H1 (cell line): ENCODE data around the gene FCER2. TPM values are rescaled to one million over a fixed set of nuclear protein-coding genes. Genes with fewer than 3 reads are reported as not detected.

Experiments
- CTCF ChIA-PET: fragments of 300-600 bp; sonication (Branson Sonifier 250); formaldehyde crosslinking; loops from one replicate; lab custom pipeline; 2021; ENCODE audit not compliant: partially characterized antibody; lab: Charles Lee
- POLR2A ChIA-PET: fragments of 300-600 bp; sonication (Branson Sonifier 250); formaldehyde crosslinking; loops from one replicate; lab custom pipeline; 2021; ENCODE audit warnings: inconsistent platforms; ENCODE audit not compliant: partially characterized antibody; lab: Charles Lee
- DNase-seq, 2 experiments: peaks; one replicate each; pipeline versions ENCODE4 v3.0.0 to v3.0.0-alpha.2; 2010 to 2022; ENCODE audit warnings: low spot score in 2 of 2, low read depth in 1 of 2, mixed read lengths in 1 of 2
- FAIRE-seq: peaks from 2 replicates; lab custom pipeline; 2011; peaks lifted over from hg19 to GRCh38; lab: Jason Lieb, UNC
- H2AFZ ChIP-seq: 2 replicates; pipeline ENCODE4 v1.8.1; 2012; ENCODE audit warnings: low read length, inconsistent platforms
- H2AK5ac ChIP-seq: 2 replicates; pipeline ENCODE4 v1.6.1; 2013; ENCODE audit warnings: low read depth, low read length
- H2BK120ac ChIP-seq: replicated peaks from 2 replicates; pipeline ENCODE3; 2013; ENCODE audit warnings: low read depth, low read length, inconsistent platforms
- H2BK12ac ChIP-seq: 2 replicates; pipeline ENCODE4 v1.6.1; 2013; ENCODE audit warnings: low read depth, low read length
- H2BK15ac ChIP-seq: 2 replicates; pipeline ENCODE4 v1.6.1; 2013; ENCODE audit warnings: low read length
- H2BK20ac ChIP-seq: 2 replicates; pipeline ENCODE4 v1.6.1; 2013; ENCODE audit warnings: low read length
- H2BK5ac ChIP-seq: 2 replicates; pipeline ENCODE4 v1.6.1; 2013; ENCODE audit warnings: low read depth, low read length
- H3K14ac ChIP-seq: 2 replicates; pipeline ENCODE4 v1.6.1; 2013; ENCODE audit warnings: inconsistent platforms; ENCODE audit not compliant: insufficient read length
- H3K18ac ChIP-seq: 2 replicates; pipeline ENCODE4 v1.6.1; 2013; ENCODE audit warnings: low read length; ENCODE audit errors: extremely low read depth
- H3K23ac ChIP-seq: 2 replicates; pipeline ENCODE4 v1.6.1; 2013; ENCODE audit warnings: inconsistent platforms; ENCODE audit not compliant: insufficient read length
- H3K23me2 ChIP-seq: 2 replicates; pipeline ENCODE4 v1.6.1; 2013; ENCODE audit warnings: low read depth, low read length
- H3K27ac ChIP-seq: 2 replicates; pipeline ENCODE4 v1.6.1; 2011; ENCODE audit warnings: low read depth, low read length, inconsistent platforms
- H3K27me3 ChIP-seq, 4 experiments: replicated peaks in 1 of 4; 1 replicate in 1 of 4; 2 replicates in 3 of 4; pipeline versions ENCODE4 v1.6.1 to v1.8.1; 2011 to 2013; ENCODE audit warnings: low read length in 3 of 4, mild to moderate bottlenecking in 3 of 4, inconsistent platforms in 2 of 4, mixed read lengths in 2 of 4, moderate library complexity in 1 of 4; ENCODE audit not compliant: control insufficient read depth in 3 of 4, insufficient read depth in 3 of 4; ENCODE audit errors: extremely low read depth in 1 of 4
- H3K36me3 ChIP-seq, 4 experiments: 2 replicates each; pipeline versions ENCODE4 v1.6.1 to v1.8.1; 2011 to 2013; ENCODE audit warnings: mild to moderate bottlenecking in 4 of 4, low read length in 3 of 4, moderate library complexity in 2 of 4, control low read depth in 1 of 4, inconsistent platforms in 1 of 4; ENCODE audit not compliant: insufficient read depth in 4 of 4, control insufficient read depth in 2 of 4
- H3K4ac ChIP-seq: replicated peaks from 2 replicates; pipeline ENCODE3; 2013; ENCODE audit warnings: low read length, low read depth, mixed read lengths, inconsistent platforms; ENCODE audit not compliant: insufficient read length
- H3K4me1 ChIP-seq, 4 experiments: replicated peaks in 1 of 4; 1 replicate in 1 of 4; 2 replicates in 3 of 4; pipeline versions ENCODE4 v1.6.1 to v1.8.1; 2011 to 2013; ENCODE audit warnings: low read length in 3 of 4, inconsistent platforms in 2 of 4, mixed read lengths in 1 of 4; ENCODE audit not compliant: insufficient read depth in 4 of 4, control insufficient read depth in 3 of 4
- H3K4me2 ChIP-seq, 2 experiments: 2 replicates each; pipeline versions ENCODE4 v1.6.1 to v1.8.1; 2011 to 2013; ENCODE audit warnings: low read depth in 2 of 2, low read length in 2 of 2, control low read depth in 1 of 2, inconsistent platforms in 1 of 2, mild to moderate bottlenecking in 1 of 2; ENCODE audit not compliant: insufficient read depth in 1 of 2
- H3K4me3 ChIP-seq, 4 experiments: fragments of 200-600, 300-600 bp in 1 of 4; sonication (generic), shearing (Covaris generic), sonication (Bioruptor Twin) in 1 of 4; 2 replicates each; pipeline versions ENCODE4 v1.5.1 to v1.8.1; 2011 to 2016; ENCODE audit warnings: low read length in 4 of 4, low read depth in 3 of 4, control low read depth in 2 of 4, inconsistent platforms in 2 of 4, mild to moderate bottlenecking in 2 of 4, mixed read lengths in 1 of 4, moderate library complexity in 1 of 4; ENCODE audit not compliant: insufficient read depth in 2 of 4; ENCODE audit errors: extremely low read depth in 1 of 4
- H3K56ac ChIP-seq: replicated peaks from 2 replicates; pipeline ENCODE3; 2013; ENCODE audit warnings: low read depth, mild to moderate bottlenecking, mixed read lengths, low read length, inconsistent platforms; ENCODE audit not compliant: insufficient read length
- H3K79me1 ChIP-seq: 2 replicates; pipeline ENCODE4 v1.6.1; 2013; ENCODE audit warnings: low read depth, low read length, control low read depth
- H3K79me2 ChIP-seq, 2 experiments: 2 replicates each; pipeline versions ENCODE4 v1.6.1 to v1.8.1; 2012 to 2013; ENCODE audit warnings: low read length in 2 of 2, mild to moderate bottlenecking in 2 of 2, inconsistent platforms in 1 of 2; ENCODE audit not compliant: insufficient read depth in 2 of 2, control insufficient read depth in 1 of 2
- H3K9ac ChIP-seq, 4 experiments: replicated peaks in 1 of 4; 1 replicate in 1 of 4; 2 replicates in 3 of 4; pipeline versions ENCODE4 v1.6.1 to v1.8.1; 2011 to 2013; ENCODE audit warnings: low read depth in 3 of 4, low read length in 3 of 4, control low read depth in 2 of 4, mild to moderate bottlenecking in 2 of 4, moderate library complexity in 2 of 4, inconsistent platforms in 1 of 4; ENCODE audit errors: extremely low read depth in 1 of 4
- H3K9me3 ChIP-seq, 2 experiments: 2 replicates each; pipeline versions ENCODE4 v1.6.1 to v1.8.1; 2012 to 2013; ENCODE audit warnings: mild to moderate bottlenecking in 2 of 2, moderate library complexity in 2 of 2, control low read depth in 1 of 2, inconsistent platforms in 1 of 2, low read depth in 1 of 2, low read length in 1 of 2, mixed read lengths in 1 of 2; ENCODE audit not compliant: insufficient read depth in 2 of 2
- H4K20me1 ChIP-seq, 2 experiments: replicated peaks in 1 of 2; 2 replicates each; pipeline versions ENCODE3 to v1.8.1; 2011 to 2013; ENCODE audit warnings: inconsistent platforms in 2 of 2, low read length in 2 of 2, mild to moderate bottlenecking in 1 of 2; ENCODE audit not compliant: insufficient read depth in 2 of 2, control insufficient read depth in 1 of 2
- H4K5ac ChIP-seq: 2 replicates; pipeline ENCODE4 v1.6.1; 2013; ENCODE audit warnings: low read length, low read depth, mixed read lengths, inconsistent platforms; ENCODE audit not compliant: insufficient read length
- H4K8ac ChIP-seq: 2 replicates; pipeline ENCODE4 v1.8.0; 2013; ENCODE audit warnings: mild to moderate bottlenecking, moderate library complexity, low read length, inconsistent platforms; ENCODE audit not compliant: insufficient read depth; ENCODE audit errors: extremely low read depth
- H4K91ac ChIP-seq: replicated peaks from 2 replicates; pipeline ENCODE3; 2013; ENCODE audit warnings: low read length, mixed read lengths, inconsistent platforms; ENCODE audit not compliant: insufficient read length
- WGBS, 2 experiments: shearing (Covaris generic) in 1 of 2; methylation state at CpG; one replicate each; pipeline versions ENCODE4 v1.1.6 to v1.1.7; 2013 to 2015; ENCODE audit warnings: low lambda C conversion rate in 2 of 2, mixed read lengths in 2 of 2, inconsistent platforms in 1 of 2, low coverage in 1 of 2, missing lambda C conversion rate in 1 of 2; ENCODE audit not compliant: insufficient replicate concordance in 2 of 2, insufficient coverage in 1 of 2, insufficient read length in 1 of 2; ENCODE audit errors: extremely low coverage in 1 of 2, missing lambda C conversion rate in 1 of 2; 5-methylcytosine and 5-hydroxymethylcytosine counted together
- polyA plus RNA-seq, 7 experiments: library from polyadenylated mRNA; depleted of rRNA in 3 of 7; stranded (reverse) in 5 of 7; unstranded in 2 of 7; fragments of >200 nt in 5 of 7; fragments of 200-250 nt in 2 of 7; gene quantifications; 1 replicate in 5 of 7; 2 replicates in 1 of 7; 4 replicates in 1 of 7; pipeline versions ENCODE4 v1.2.1 to v1.2.3, GENCODE V29; 2011 to 2013; ENCODE audit warnings: missing spikeins in 2 of 7, mixed read lengths in 2 of 7
- total RNA-seq: library from RNA; stranded (reverse); fragmentation: NEBNext Ultra II Directional; extraction: Animal tissue kit (Norgen Biotek cat#: 25700); gene quantifications from 2 replicates; pipeline ENCODE4 v1.2.1, GENCODE V29; 2021

Gene FCER2
- total and polyA plus RNA-seq, 2 of the 8 experiments (the other 6 are each of a cell fraction or from before 2014, with no cell fraction given) = 0.67 TPM; not detected in 1

DNA sequence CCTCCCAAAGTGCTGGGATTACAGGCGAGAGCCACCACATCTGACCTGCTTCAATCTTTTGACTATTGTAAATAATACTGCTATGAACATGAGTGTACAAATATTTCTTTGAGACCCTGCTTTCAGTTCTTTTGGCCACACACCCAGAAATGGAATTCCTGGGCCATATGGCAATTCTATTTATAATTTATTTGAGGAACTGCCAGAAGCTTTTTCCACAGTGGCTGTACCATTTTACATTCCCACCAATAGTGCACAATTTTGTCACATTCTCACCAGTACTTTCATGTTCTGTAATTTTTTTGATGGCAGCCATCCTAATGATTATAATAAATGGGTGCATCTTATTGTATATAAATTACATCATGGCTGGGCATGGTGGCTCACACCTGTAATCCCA, 13.7 kb upstream of the FCER2 start:
- WGBS, 2 experiments = 82% methylated on average over 1 of the region's 1 CpG; no CpG with 5 or more reads in 1 of the 2 experiments
- H4K8ac ChIP-seq = no peak overlapping the region
- H3K14ac ChIP-seq = no peak overlapping the region
- no peak overlapping the region for H3K23ac ChIP-seq
- DNase-seq (no peak), FAIRE-seq (no peak)
- H2BK20ac ChIP-seq = no peak overlapping the region
- no peak overlapping the region for H3K4me2 ChIP-seq
- no peak overlapping the region for H4K91ac ChIP-seq
- H2BK5ac ChIP-seq = no peak overlapping the region
- H2AFZ ChIP-seq = no peak overlapping the region
- H3K9ac ChIP-seq = no peak overlapping the region
- no peaks in the 10 kb centered on the region for H3K79me1 ChIP-seq
- H3K9me3 ChIP-seq = peaks cover 0 to 2% of the 10 kb centered on the region in 2 experiments; a peak in 1 of 4 replicates
- H4K5ac ChIP-seq = no peak overlapping the region
- H4K20me1 ChIP-seq = no peaks in the 10 kb centered on the region
- H2BK15ac ChIP-seq = no peak overlapping the region
- no peaks in the 10 kb centered on the region for H3K4me1 ChIP-seq
- ChIA-PET CTCF (interaction anchor here (0.7 kb wide), 1 partner anchor 116 kb away, joined by 6 read pairs; no protein-coding TSS in a partner anchor), POLR2A (no interaction called here)
- H3K4me3 ChIP-seq = no peak overlapping the region
- no peak overlapping the region for H2BK12ac ChIP-seq
- H3K27ac ChIP-seq = no peak overlapping the region
- H3K23me2 ChIP-seq = no peaks in the 10 kb centered on the region
- no peak overlapping the region for H2AK5ac ChIP-seq
- H3K18ac ChIP-seq = no peak overlapping the region
- no peaks in the 10 kb centered on the region for H3K79me2 ChIP-seq
- H3K36me3 ChIP-seq = no peaks in the 10 kb centered on the region
- H2BK120ac ChIP-seq = no peak overlapping the region
- H3K27me3 ChIP-seq = no peaks in the 10 kb centered on the region
- H3K4ac ChIP-seq = no peak overlapping the region
- no peak overlapping the region for H3K56ac ChIP-seq
